Omental fat pad (tissue), 4 donors: ENCODE data around the gene TXK. TPM values are rescaled to one million over a fixed set of nuclear protein-coding genes. Genes with fewer than 3 reads are reported as not detected.

ENCODE experiments used
- ATAC-seq: fragments of 150-250 bp; one replicate; pipeline ENCODE4 v1.9.1; 2016; ENCODE audit warnings: mild to moderate bottlenecking, moderate library complexity; ENCODE audit not compliant: low FRiP score
- DNase-seq: peaks from one replicate; pipeline ENCODE4 v3.0.0-alpha.2; 2019; ENCODE audit warnings: low spot score
- CTCF ChIP-seq, 3 donors: fragments of 450-650 bp; IDR thresholded peaks; one replicate each; pipeline ENCODE4 v1.5.1; 2016 to 2017; ENCODE audit warnings: antibody characterized with exemption in 3 of 3, mild to moderate bottlenecking in 3 of 3, moderate library complexity in 2 of 3
- total RNA-seq, 4 donors: library from RNA; depleted of rRNA; stranded (reverse); fragments of >200 nt; gene quantifications; one replicate each; pipeline ENCODE4 v1.1.0, GENCODE V29; 2016

The TXK gene
- 1 to 10 TPM; 1.8 to 3.5 (median 2.8) TPM for total RNA-seq

- ATAC-seq (no peak), DNase-seq (no peak)
- TF ChIP-seq CTCF (IDR thresholded peaks at IDR 0.05), result no peak
Measured at GRCh38 chr4:48134081-48134480, at the start of gene TXK. Gene TXK (minus strand): TSS chr4:48134250. CDS start chr4:48134170, 80 bp downstream.

GRCh38 chr4:48180234-48180633 is 46.2 kb upstream of the TXK start:
- no peak for DNase-seq
- peak; percentile 24 for ATAC-seq
- no peak for TF ChIP-seq CTCF (IDR thresholded peaks at IDR 0.05)

GRCh38 chr4:48178931-48179330 is 44.9 kb upstream of the TXK start:
- DNase-seq, result no peak
- TF ChIP-seq CTCF (IDR thresholded peaks at IDR 0.05), result no peak
- no peak for ATAC-seq

- ATAC-seq (no peak), DNase-seq (no peak)
- TF ChIP-seq CTCF (IDR thresholded peaks at IDR 0.05), result no peak
Measured at GRCh38 chr4:48175806-48176205, 41.8 kb upstream of the TXK start.

- no peak for DNase-seq
- TF ChIP-seq CTCF (IDR thresholded peaks at IDR 0.05), result no peak
- no peak for ATAC-seq
Measured at GRCh38 chr4:48175328-48175727, 41.3 kb upstream of the TXK start.

- peak; percentile 54 for ATAC-seq
- no peak for DNase-seq
- TF ChIP-seq CTCF (IDR thresholded peaks at IDR 0.05), result no peak
Measured at GRCh38 chr4:48173056-48173991, 39.3 kb upstream of the TXK start.

GRCh38 chr4:48172651-48173050 is 38.6 kb upstream of the TXK start:
- no peak for TF ChIP-seq CTCF (IDR thresholded peaks at IDR 0.05)
- DNase-seq, result no peak

More at GRCh38 chr4:48172651-48173050, 38.6 kb upstream of the TXK start:
- no peak for ATAC-seq
